Epithelial cell of proximal tubule (primary cell): ENCODE data around the gene IGF1R. TPM values are rescaled to one million over a fixed set of nuclear protein-coding genes. Genes with fewer than 3 reads are reported as not detected.

Experiments
- DNase-seq: peaks from one replicate; pipeline ENCODE4 v3.0.0-alpha.2; 2011; ENCODE audit warnings: low read depth
- H3K4me3 ChIP-seq: 2 replicates; pipeline ENCODE4 v1.5.1; 2011; ENCODE audit warnings: low read depth, mild to moderate bottlenecking, low read length
- CTCF ChIP-seq: conservative IDR thresholded peaks from 2 replicates; pipeline ENCODE4 v1.5.1; 2012; ENCODE audit warnings: low read depth, mild to moderate bottlenecking, low read length
- total RNA-seq: library from RNA; depleted of rRNA; stranded (reverse); fragments of >200 nt; gene quantifications from 2 replicates; pipeline ENCODE4 v1.2.3, GENCODE V29; 2015

IGF1R gene
- total RNA-seq, 1 donor from 2014 or later, result 14.5 TPM

- no peak for DNase-seq
- H3K4me3 ChIP-seq, result no peak overlapping the region
- TF ChIP-seq CTCF, result no peak
These were observed 243.0 kb downstream of the IGF1R start for GRCh38 chr15:98891301-98891700.

- no peak overlapping the region for H3K4me3 ChIP-seq
- no peak for TF ChIP-seq CTCF
- no peak for DNase-seq
These were observed 245.1 kb downstream of the IGF1R start for GRCh38 chr15:98893401-98893800.

- H3K4me3 ChIP-seq, result no peak overlapping the region
- no peak for TF ChIP-seq CTCF
- DNase-seq, result no peak
These were observed 246.0 kb downstream of the IGF1R start for GRCh38 chr15:98894312-98894711.

GRCh38 chr15:98896002-98896721 lies 247.8 kb downstream of the IGF1R start:
- no peak overlapping the region for H3K4me3 ChIP-seq
- TF ChIP-seq CTCF, result no peak
- no peak for DNase-seq

- H3K4me3 ChIP-seq, result no peak overlapping the region
- DNase-seq, result peak; percentile 91
- TF ChIP-seq CTCF, result no peak
These were observed 248.7 kb downstream of the IGF1R start for GRCh38 chr15:98896802-98897732.

- TF ChIP-seq CTCF, result no peak
- no peak for DNase-seq
- H3K4me3 ChIP-seq, result no peak overlapping the region
These were observed 249.8 kb downstream of the IGF1R start for GRCh38 chr15:98898122-98898521.
